GM18502 (cell line): ENCODE data around the gene CEACAM7.
"Not testable (repeated sequence)": the region's sequence is repeated elsewhere in the genome, so short reads cannot be mapped to it uniquely, and the experiment has no call there.

ENCODE experiments used
- ATAC-seq: cut with Tn5 transposase; IDR thresholded peaks from one replicate; pipeline ENCODE4 v1.9.1; 2021; ENCODE audit warnings: mild to moderate bottlenecking; ENCODE audit not compliant: unreplicated experiment, poor library complexity

CEACAM7 gene

DNA sequence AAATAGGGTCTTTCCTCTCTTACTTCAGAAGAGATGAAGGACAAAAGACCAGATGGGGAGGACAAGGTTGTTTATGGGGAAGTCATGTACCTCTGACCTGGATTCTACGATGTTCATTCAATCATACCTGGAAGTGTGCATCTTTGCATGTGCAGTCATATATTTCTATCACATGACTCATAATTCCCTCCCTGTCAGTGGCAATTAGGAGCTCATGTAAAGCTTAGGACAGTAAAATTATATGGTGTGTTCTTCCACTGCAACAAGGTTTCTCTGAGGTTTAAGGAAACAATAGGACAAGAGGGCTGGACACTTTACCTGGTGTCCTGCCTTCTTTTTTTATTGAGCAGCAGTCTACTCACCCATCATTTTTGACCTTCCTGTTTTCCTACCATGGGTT lies 19.8 kb downstream of the CEACAM7 start:
- no peak for ATAC-seq

DNA sequence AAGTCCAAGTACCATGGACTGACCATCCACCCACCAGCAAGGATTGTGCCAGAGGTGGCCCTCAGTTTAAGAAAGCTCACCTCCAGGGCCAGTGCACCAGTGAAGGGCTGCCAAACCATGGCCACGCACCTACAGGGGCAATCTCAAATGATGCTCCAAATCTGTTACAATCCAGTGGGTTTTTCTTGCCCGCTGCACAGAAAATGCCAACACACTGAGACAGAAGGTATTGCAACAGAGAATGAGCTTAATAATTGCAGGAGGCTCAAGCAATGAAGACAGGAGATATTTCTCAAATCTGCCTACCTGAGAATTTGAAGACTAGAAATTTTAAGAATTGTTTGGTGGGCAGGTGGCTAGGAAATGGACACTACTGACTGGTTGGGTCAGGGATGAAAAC lies 22.0 kb downstream of the CEACAM7 start:
- no peak for ATAC-seq

DNA sequence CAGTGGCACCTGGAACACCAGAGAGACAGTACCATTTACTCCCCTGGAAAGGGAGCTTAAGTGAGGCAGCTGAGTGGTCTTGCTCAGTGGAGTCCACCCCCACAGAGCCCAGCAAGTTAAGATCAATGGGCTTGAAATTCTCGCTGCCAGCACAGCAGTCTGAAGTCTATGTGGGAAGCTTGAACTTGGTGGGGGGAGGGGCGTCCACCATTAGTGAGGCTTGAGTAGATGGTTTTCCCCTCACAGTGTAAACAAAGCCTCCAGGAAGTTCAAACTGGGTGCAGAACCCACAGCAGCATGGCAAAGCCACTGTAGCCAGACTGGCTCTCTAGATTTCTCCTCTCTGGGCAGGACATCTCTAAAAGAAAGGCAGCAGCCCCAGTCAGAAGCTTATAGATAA lies 30.9 kb downstream of the CEACAM7 start:
- no peak for ATAC-seq

DNA sequence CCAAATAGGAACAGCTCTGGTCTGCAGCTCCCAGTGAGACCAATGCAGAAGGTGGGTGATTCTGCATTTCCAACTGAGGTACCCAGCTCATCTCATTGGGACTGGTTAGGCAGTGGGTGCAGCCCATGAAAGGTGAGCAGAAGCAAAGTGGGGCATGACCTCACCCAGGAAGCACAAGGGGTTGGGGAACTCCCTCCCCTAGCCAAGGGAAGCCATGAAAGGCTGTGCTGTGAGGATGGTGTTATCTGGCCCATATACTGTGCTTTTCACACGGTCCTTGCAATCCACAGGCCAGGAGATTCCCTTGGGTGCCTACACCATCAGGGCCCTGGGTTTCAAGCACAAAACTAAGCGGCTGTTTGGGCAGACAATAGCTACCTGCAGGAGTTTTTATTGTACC lies 31.3 kb downstream of the CEACAM7 start:
- ATAC-seq = not testable (repeated sequence)

DNA sequence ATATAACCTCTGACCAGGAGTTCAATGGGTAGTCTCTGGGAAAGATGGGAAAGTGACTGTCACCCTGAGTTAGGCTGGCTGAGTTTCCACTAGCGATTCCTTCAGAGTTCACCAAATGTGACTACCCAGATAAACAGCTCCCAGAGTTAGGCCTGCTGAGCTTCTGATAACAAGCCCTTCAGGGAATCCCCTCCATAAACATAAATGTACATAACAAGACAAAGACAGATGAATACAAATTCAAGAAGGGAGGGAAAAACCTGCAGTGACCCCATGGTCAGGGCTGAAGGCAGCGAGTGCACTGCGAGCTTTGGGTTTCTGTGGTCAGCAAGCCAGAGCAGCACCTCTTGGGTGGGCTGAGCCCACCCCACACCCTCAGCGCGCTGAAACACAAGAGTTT lies 35.8 kb downstream of the CEACAM7 start:
- ATAC-seq = no peak

DNA sequence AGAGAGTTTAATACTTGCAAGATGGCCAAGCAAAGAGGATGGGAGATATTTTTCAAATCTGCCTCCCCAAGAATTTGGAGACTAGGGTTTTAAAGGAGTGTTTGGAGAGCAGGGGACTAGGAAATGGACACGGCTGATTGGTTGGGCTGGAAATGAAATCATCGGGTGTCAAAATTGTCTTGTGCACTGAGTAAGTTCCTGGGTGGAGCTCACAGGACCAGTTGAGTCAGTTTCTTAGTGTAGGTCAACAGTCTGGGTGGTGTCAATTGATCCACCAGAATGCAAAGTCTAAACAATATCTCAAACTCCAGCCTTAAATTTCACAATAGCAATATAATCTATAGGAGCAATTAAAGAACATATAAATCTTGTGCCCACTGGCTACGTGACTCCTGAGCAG lies 38.2 kb downstream of the CEACAM7 start:
- no peak for ATAC-seq

DNA sequence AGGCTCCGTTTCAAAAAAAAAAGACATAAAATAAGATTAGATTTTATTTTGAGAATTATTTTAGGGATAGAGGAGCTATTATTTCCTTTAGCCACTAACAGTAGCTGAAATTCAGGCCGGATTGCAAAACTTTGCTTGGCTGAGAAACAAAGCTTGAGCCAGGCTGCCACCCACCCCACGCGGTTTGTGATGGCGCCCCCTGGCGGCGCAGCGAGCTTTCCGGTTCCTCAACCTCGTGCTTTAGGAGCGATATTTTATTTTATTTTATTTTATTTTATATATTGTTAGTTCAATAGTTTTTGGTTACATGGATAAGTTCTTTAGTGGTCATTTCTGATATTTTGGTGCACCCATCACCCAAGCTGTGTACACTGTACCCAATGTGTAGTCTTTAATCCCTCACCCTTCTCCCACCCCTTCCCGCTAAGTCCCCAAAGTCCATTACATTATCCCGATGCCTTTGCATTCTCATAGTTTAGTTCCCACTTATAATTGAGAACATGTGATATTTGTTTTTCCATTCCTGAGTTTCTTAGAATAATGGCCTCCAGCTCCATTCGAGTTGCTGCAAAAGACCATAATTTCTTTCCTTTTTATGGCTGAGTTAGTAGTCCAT lies 41.4 kb downstream of the CEACAM7 start:
- ATAC-seq = no peak

DNA sequence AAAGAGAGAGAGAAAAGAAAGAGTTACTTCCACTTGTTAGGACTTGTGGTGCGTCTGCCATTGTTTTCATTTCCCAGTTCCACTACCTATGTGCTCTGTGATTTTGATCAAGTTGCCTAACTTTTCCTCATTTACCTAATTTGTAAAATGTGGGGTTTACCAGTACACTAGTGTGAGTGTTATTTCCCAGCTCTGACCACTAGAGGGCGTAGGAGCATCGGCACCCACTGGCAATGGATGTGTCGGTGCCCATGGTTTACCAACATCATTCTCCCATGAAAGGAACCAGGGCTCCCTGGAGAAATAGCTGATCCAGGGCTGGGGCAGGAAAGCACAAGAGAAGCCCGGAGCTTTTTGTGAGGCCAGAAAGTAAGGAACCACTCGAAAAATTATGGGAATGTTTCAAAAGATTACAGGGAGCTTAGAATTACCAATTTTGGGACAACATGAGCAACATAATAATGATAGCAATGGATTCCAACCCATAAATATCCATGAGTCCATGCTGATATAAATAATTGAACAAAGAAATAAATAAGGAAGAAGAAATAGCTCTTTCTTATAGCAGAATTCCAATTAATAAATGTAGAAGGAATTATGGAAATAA lies 46.1 kb downstream of the CEACAM7 start:
- ATAC-seq = no peak

DNA sequence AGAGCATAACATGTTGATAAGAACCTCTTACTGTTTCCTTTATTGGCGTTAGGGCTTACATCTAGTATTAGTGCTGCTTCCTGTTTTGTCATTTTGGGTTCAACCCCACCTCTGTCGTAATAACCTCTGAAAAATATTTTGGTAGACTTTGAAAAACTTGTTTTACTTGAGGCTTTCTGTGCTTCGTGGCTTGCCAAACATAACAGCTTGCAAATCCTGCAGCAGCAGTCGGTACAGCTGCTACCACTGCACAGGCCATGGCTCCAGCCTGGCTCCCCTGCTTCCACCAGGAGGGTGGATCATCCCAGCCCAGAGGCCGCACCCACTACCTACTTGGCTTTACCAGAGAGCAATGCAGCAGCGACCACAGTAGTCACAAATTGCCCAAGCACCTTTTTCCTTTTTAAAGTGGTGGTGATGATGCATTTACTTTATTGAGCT lies 49.4 kb downstream of the CEACAM7 start:
- no peak for ATAC-seq

DNA sequence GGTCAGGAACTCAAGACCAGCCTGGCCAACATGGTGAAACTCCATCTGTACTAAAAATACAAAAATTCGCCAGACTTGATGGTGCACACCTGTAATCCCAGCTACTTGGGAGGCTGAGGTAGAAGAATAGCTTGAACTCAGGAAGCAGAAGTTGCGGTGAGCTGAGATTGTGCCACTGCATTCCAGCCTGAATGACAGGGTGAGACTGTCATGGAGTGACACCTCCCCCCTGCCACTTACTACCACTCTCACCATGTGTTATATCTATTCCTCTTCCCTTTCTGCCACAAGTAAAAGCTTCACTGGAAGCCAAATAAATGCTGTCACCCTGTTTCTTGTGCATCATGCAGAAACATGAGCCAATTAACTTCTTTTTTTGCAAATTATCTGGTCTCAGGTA lies 50.6 kb downstream of the CEACAM7 start:
- ATAC-seq = no peak

DNA sequence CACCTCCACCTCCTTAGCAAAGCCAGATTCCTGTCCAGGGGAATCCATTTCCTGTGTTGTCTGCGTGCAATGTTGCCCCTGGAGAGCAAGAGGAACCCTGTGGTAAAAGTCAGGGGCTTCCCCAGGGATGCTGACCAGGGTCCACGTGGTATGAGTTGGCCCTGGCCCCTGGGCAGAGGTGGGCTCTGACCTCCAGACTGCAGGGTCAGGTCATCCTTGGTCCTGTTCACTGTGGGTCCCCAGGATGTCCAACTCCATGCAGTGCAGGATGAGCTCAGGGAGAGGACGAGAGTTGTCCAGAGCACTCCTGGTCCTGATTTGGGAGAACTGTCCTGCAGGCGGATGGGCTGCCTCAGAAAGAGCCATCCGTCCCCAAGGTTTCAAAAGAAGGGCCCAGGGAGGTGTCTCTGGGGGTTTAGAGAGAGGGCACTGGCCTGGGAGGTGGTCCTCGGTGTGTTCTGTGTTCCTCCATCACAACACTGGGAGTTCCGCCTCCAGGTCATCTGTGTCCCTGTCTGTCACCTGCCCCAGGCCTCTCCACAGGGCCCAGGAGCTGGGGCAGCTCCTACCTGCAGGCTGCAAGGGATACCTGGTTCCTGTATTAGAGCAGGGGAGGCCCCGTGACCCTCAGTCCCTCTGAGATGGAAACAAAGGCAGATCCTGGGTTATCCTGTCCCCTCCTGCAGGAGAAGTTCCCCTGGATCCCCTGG lies 59.9 kb downstream of the CEACAM7 start:
- ATAC-seq = no peak

DNA sequence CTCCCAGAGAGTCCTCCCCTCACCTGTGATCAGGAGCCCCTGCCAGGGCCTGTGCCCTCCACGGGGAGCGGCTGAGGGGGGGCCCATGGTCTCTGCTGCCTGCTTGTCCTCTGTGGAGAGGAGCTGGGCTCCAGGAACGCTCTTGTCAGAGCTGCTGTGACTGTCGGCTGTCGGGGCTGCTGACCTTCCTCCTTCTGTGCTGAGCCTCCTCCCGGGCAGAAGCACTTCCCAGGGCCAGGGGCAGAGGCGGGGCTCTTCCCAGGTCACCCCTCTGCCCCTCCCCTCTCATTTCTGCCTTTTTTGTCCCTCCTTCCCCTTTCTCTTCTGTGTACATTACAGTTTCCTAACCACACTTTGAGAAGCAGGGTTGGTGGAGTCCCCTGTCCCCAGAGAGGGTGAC lies 61.2 kb downstream of the CEACAM7 start, which contains the start of gene CEACAM4:
CEACAM4 (minus strand) TSS at position 198 of the 400 bp plus-strand sequence; CDS start at position 87, 111 bp downstream.
- ATAC-seq = no peak

DNA sequence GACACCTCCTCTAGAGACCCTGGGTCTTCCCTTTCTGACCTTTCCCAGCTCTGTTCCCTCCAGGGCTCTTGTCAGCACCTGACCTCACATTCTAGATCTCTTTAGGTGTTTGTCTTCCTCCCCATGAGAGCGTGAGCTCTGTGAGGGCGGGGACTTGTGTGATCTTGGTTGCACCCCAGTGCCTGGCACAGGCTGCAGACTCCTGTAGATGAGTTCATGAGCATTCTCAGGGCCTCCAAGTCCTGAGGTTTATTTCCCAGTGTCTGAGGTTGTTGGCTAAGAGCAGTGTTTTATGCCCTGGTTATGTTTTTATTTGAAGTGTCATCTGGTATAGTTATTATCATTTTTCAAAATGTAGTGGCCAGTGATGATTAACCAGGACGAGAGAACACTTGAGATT lies 61.8 kb downstream of the CEACAM7 start:
- no peak for ATAC-seq

DNA sequence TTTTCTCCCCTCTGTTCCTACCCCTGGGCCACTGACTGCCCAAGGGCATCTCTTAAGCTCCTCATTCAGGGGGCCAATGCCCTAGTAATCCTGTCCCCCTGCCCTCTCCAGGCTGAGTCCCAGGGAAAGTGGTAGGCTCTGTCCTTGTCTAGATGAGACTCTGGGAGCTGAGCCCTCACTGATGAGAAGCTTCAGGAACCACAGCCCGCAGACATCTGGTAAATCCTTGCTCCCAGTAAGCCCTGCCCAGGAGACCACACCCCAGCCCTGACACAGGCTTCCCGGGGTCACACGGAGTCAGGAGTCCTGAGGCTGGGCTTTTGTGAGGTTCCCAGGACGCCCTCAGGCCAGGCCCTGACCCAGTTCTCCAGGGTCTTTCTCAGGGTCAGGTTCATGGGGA lies 63.1 kb downstream of the CEACAM7 start:
- no peak for ATAC-seq

DNA sequence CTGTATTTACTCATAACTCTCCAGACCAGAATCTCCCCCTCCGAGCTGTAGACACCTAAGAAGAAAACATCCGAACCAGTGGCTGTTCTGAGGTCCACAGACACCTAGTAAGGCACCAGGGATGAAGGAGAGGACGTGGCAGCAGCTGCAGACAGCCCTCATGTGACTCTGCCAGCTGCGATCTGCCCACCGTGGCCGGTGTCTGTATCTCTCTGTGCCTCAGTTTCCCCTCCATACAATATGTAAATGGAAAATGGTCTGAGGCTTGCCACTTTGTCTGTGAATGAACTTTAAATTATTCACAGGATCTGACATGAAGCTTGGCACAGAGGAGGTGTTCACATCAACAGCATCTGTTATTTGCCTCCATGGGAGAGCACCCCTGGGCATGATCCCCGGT lies 63.6 kb downstream of the CEACAM7 start:
- no peak for ATAC-seq

DNA sequence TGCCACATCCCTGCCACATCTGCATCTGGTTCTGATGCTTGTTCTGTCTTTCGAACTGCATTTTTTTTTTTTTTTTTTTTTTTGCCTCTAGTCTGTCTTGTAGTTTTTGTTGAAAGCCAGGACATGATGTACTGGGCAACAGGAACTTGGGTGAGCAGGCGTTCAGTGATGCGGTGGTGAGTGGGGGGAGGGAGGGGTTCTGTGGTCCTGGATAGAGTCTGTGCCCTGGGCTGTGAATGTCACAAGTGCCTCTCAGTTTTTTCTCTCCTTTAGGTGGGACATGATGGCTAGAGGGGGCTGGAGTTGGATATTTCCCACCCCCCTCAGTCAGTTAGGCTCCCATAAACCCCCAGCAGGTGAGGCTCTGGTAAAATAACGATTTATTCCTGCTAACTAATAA lies 64.7 kb downstream of the CEACAM7 start:
- ATAC-seq = no peak
